GM18511 (cell line): ENCODE data around the gene FTSJ3.
"Not testable (repeated sequence)": the region's sequence is repeated elsewhere in the genome, so short reads cannot be mapped to it uniquely, and the experiment has no call there.

Experiments
- ATAC-seq: cut with Tn5 transposase; IDR thresholded peaks from one replicate; pipeline ENCODE4 v1.9.1; 2021; ENCODE audit warnings: mild to moderate bottlenecking, moderate library complexity; ENCODE audit not compliant: unreplicated experiment

FTSJ3 gene

DNA sequence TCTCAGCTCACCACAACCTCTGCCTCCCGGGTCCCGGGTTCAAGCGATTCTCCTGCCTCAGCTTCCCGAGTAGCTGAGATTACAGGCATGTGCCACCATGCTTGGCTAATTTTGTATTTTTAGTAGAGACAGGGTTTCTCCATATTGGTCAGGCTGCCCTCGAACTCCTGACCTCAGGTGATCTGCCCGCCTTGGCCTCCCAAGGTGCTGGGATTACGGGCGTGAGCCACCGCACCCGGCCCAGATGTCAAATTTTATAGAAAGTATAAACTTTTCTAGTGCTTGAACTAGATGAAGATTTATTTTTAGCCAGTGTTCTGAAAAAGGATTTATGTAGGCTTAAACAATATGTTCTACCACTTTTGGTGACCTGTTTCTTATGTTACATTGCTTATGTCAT is 31.1 kb downstream of the FTSJ3 start:
- ATAC-seq, result not testable (repeated sequence)

DNA sequence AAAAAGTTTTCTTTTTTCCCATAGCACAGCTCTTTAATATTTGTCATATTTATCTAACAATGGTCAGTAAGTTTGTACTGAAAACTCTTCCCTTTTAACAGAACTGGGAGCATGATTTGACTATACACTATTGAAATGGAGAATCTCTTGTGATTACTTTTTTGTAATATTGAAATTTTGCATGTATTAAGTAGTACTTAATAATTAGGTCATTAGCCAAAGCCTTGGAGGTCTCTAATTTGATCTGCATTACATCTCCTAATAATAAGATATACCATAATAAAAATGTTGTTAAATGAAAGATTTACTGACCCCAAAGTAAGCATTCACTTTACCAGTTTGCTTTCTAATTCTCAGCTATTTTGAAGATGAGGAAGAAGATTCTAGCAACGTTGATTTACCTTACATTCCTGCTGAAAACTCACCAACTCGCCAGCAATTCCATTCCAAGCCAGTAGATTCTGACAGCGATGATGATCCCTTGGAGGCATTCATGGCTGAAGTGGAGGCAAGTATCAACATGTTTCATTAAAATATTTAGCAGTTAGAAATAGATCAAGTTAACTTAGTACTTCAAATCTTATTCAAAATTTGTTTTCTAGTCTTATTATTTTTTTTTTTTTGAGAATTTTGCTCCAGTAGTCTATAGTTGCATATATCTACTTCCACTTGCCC is 35.3 kb downstream of the FTSJ3 start:
- ATAC-seq, result no peak

DNA sequence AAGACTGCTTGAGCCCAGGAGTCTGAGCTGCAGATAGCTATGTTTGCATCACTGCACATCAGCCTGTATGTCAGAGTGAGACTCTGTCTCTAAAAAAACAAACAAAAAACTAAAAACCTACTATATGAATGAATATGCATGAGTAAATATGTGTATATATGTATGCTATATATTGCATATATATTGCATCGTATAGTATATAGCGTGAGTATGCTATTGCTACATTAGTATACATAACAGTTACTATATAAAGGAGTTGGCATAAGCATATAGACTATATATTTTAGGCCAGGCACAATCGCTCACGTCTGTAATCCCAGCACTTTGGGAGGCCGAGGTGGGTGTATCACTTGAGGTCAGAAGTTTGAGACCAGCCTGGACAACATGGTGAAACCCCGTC is 37.4 kb downstream of the FTSJ3 start:
- ATAC-seq, result no peak

GRCh38 chr17:63786971-63787711 is 40.3 kb downstream of the FTSJ3 start:
- no peak for ATAC-seq

- ATAC-seq, result no peak
Measured at GRCh38 chr17:63786117-63786516, 41.3 kb downstream of the FTSJ3 start.

DNA sequence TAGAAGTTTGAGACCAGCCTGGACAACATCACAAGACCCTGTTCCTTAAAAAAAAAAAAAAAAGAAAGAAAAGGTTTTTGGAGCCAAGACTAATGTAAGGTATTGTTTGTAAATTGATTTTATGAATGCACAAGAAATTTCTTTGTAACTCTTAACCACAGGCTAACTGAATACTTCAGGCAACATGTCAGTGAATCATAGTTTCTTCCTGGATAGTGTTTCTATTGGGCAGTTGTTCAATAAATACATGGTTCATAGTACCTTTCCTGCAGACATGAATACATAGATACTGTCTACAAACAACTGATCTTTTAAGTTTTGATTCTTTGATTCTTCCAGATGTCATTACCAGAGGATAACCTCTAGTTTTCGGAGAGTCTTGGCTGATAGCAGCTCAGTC is 41.9 kb downstream of the FTSJ3 start:
- no peak for ATAC-seq

DNA sequence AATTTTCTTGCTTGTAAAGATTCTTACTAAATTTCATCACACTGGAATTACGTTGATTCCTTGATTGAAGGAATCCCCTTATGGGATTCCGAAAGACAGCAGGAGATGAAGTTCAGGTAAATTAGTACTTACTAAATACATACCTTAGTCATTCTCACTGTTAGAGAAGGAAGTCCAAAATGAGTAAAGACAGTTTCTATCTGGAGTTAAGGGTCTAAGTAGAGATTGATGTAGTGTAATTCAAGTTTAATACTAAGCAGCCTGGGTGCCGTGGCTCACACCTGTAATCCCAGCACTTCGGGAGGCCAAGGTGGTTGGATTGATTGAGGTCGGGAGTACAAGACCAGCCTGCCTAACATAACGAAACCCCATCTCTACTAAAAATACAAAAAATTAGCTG is 43.9 kb downstream of the FTSJ3 start:
- no peak for ATAC-seq

DNA sequence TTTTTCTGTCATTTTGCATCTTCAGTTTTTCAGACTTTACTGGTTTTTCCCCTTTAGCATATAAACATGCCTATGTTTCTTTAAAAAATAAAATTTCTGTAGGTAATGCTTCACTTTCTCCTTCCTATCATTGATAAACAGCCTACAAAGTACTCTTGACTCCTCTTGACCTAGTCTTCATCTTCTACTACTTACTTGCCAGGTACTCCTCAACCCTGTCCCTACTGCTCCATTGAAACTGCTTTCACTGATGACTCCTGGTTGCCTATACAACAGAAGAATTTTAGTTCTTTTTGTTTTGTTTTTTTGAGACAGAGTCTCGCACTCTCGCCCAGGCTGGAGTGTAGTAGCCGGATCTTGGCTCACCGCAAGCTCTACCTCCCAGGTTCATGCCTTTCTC is 46.5 kb downstream of the FTSJ3 start:
- ATAC-seq, result no peak

DNA sequence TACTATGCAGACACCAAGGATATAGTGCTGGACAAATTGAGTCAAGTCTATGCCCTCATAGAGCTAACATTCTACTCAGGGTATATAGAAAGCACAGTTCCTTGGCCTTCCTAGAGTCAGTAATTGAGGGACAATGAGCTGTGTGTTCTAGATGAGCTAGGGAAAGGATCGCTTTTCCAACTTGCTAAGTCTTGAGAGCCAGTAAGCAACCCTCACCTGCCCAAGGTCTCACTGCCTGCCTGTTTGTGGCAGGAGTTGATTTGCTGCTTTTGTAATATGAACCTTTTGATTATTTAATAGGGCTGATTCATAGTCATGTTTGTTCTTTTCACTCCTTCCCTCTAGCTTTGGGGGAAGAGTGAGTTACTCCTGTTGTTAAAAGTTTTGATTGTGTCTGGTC is 47.0 kb downstream of the FTSJ3 start:
- ATAC-seq, result no peak

DNA sequence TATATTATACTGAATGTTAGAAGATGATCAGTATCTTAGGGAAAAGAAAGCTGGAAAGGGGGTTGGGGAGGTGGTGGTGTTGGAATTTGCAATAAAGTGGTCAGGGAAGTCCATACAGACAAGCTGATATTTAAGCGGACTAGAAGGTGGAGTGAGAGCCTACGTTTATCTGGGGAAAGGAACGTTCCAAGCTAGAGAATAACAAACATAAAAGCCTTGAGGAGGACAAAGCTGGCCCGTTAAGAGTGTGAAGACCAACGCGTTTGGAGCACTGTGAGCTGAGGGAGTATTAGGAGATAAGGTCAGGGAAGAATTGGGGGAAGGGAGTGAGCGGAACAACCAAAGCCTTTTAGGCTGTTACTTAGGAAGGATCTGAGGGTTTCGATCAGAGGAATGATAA is 52.0 kb downstream of the FTSJ3 start:
- no peak for ATAC-seq

- ATAC-seq, result no peak
Measured at GRCh38 chr17:63774969-63775265, 52.5 kb downstream of the FTSJ3 start.

GRCh38 chr17:63774141-63774968 is 53.1 kb downstream of the FTSJ3 start, which contains the start of gene DDX42:
DDX42 (plus strand) TSS chr17:63774170; CDS start chr17:63787050, 12,880 bp downstream.
- peak; percentile 17 for ATAC-seq

- ATAC-seq, result peak; percentile 86
Measured at GRCh38 chr17:63773272-63774140, 54.0 kb downstream of the FTSJ3 start, which contains the start of gene CCDC47. CCDC47 (minus strand) TSS chr17:63773597; CDS start chr17:63766175, 7,422 bp downstream.

DNA sequence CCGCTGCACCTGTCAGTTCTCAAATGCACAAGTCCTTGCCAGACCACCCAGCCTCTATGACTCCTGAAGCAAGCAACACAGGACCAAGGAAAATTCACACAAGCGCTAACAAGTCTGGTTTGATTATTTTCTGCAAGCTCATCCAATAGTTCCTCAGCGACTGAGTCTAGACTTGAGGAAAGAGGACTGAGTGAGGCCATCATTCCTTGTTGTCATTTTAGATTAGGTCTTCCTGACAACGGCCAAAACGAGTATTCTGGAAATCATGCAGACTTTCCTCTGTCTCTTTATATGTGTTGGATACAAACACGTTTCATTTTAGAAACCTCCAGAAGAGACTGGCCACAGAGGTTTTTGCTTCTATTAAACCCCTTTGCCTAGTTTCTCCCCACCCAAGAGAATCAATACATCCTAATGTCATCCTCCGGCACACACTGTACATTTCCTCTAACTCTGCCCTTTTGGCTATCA is 54.6 kb downstream of the FTSJ3 start:
- no peak for ATAC-seq
